GM13977 (cell line): ENCODE measurements around the gene DLG2.

ENCODE experiments used
- DNase-seq: peaks from one replicate; pipeline ENCODE4 v3.0.0; 2012; ENCODE audit warnings: low spot score
- CTCF ChIP-seq: IDR thresholded peaks from 2 replicates; pipeline ENCODE4 v1.5.1; 2012; ENCODE audit warnings: mild to moderate bottlenecking, control low read depth; ENCODE audit not compliant: insufficient read depth; ENCODE audit errors: extremely low read depth, missing control alignments
- in situ Hi-C: fragments of 300-500 bp; cut with MboI; formaldehyde crosslinking; loops from one replicate; pipeline ENCODE4 v1.12.0; 2022; ENCODE audit warnings: low sequenced_read_pairs, low pct_unique_long_range_greater_than_20kb, mixed read lengths, inconsistent platforms; ENCODE audit not compliant: unreplicated experiment

DLG2 gene

DNA sequence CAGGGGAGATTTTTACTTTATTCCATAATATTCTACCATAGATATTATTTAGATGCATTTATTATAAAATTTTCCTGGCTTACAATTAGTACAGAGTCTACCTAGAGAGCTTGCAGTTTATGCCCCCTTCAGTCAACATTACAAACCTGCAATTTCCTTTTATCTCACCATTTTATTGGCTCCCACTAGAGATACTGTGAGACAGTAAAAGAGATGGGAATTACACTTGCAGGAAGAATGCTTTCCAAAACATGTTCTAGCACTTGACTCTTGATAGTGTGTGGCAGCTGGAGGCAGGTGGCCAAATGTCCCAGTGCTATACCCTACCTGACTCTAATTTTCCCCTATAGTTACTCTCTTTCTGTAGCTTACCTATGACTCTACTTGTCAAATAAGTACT, 863.2 kb downstream of the DLG2 start:
- no peak for TF ChIP-seq CTCF
- no peak for DNase-seq
- in situ Hi-C loops: no loop called here

DNA sequence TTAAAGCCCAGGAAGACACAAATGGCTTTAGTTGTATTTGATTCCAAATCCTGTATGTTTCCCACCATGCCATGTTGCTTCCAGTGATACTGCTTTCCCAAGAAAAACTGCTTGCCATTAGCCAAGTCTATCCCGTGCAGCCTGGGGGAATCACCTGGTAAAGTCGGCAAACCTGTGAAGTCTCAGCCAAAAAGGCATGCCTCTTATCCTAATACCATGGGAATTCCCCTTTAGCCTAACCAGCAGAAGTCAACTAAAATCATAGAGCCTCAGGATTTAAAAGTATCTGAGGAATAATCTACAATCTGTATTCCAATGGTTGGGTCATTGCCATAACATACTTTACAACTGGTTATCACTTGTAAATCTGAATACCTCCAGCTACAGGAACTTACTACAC, 869.4 kb downstream of the DLG2 start:
- no peak for DNase-seq
- in situ Hi-C loops: no loop called here
- no peak for TF ChIP-seq CTCF

- in situ Hi-C loops: no loop called here
- DNase-seq: no peak
- no peak for TF ChIP-seq CTCF
These were observed 875.8 kb downstream of the DLG2 start for GRCh38 chr11:84751371-84751770.

GRCh38 chr11:84747871-84748270, 879.3 kb downstream of the DLG2 start:
- in situ Hi-C loops: no loop called here
- DNase-seq: no peak
- no peak for TF ChIP-seq CTCF

DNA sequence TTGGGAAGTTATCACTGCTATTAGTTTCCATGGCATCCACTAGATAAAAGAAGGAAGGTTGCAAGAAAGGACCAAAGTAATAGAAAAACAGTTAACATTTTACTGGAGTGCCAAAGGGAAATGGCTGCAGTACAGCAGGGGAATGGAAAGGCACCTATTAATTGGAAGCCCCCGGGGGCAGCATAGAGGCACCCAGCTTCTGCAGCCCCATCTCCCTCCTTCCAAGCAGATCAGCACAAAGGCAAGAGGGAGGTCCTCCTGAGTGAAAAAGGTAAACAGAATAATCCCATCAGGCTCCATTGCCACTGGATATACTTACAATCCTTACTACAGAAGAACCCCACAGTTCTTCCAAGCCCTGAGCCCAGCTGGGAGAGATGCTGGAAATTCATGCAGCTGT, 887.1 kb downstream of the DLG2 start:
- no peak for DNase-seq
- in situ Hi-C loops: no loop called here

DNA sequence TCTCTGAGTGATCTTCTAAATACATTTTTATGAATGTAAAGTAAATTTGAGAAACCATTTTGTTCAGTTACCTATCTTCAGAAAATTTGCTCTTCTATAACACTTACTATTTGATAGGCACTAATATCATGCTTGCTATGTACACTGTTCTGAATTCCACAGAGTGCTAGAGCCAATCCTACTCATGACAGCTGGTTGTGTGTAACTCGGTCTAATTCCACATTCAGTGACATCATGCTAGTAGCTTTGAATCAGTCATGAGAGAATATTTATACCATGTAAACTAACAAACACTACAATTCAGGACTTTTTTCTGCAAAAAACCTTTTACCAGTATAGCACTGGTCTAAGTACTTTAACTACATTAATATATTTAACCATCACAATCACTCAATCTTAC, 902.9 kb downstream of the DLG2 start:
- in situ Hi-C loops: no loop called here
- DNase-seq: no peak
- no peak for TF ChIP-seq CTCF

More for the DNA sequence above, 887.1 kb downstream of the DLG2 start:
- TF ChIP-seq CTCF: no peak

DNA sequence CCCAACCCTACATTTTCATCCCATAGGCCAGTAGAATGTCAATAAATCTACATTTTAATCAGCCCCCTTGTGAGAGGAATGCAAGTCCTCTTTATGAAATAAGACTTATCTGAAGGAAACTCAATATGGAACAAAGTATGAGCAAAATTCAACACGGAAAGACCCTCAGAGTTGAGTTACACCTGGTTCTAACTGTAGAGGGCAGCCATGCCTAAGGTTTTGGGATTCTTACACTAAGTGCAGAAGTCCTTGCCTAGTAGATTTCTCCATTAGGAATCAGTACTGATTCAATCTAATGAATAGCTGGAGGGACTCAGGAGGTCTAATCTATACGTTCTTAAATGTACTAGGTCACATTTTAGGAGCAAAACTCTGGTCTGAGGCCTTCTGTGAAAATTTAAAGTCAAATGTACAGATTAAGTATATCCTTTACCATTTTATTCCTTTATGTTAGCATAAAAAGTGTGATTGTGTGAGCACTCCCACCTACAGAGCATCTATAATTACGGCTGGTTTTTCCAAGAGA, 904.5 kb downstream of the DLG2 start:
- no peak for DNase-seq
- in situ Hi-C loops: no loop called here

More for the DNA sequence above, 904.5 kb downstream of the DLG2 start:
- no peak for TF ChIP-seq CTCF
